Erythroblast (primary cell): ENCODE data around the gene CFAP43.

Experiments used
- GATA1 ChIP-seq: IDR thresholded peaks from 2 replicates; pipeline ENCODE4 v1.6.1; 2011; ENCODE audit warnings: low read depth, mild to moderate bottlenecking, control low read depth, low read length, moderate library complexity
- POLR2A ChIP-seq: IDR thresholded peaks from 2 replicates; pipeline ENCODE4 v1.6.1; 2011; ENCODE audit warnings: mild to moderate bottlenecking, low read length

DNA sequence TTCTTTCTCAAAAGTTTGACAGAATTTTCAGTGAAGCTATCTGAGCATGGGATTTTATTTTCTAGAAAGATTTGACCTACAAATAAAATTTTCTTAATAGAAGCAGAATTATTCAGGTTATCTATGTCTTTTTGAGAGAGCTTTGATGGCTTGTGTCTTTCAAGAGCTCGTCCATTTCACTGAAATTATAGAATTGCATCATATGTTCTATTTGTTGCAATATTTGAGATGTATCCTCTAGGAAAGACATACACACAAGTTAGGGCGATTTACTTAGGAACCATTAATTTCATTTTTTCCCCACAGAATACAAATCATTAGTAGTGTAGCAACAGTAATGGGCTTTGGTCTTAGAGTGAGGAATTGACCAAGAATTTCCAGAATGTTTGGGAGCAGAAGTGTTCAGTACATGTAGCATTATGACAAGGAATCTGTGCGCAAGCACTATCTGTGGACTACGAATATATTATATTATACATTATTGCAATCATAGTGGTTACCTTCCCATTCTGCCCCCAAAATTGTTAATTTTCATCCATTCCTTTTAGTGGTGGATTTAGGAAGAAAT lies 133.7 kb downstream of the CFAP43 start:
- no peak for TF ChIP-seq POLR2A
- TF ChIP-seq GATA1, result no peak
